HG03460 (cell line): ENCODE data around the gene SLC38A2.
"Not testable (repeated sequence)": the region's sequence is repeated elsewhere in the genome, so short reads cannot be mapped to it uniquely, and the experiment has no call there.

ENCODE experiments used
- ATAC-seq: cut with Tn5 transposase; IDR thresholded peaks from one replicate; pipeline ENCODE4 v1.9.1; 2021; ENCODE audit not compliant: unreplicated experiment

SLC38A2 gene

DNA sequence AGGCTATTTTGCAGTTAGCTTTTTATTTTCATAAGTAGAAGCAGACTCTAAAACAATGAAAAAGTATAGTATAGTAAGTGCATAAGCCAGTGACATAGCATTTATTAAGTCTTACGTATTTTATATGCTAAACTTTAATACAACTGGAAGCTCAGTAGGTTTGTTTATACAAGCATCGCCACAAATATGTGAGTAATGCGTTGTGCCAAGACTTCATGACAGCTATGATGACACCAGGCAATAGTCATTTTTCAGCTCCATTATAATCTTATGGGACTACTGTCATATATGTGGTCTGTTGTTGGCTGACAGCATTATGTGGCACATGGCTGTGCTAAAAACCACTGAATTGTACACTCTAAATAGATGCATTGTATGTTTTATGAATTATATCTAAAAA lies 40.3 kb downstream of the SLC38A2 start:
- no peak for ATAC-seq

DNA sequence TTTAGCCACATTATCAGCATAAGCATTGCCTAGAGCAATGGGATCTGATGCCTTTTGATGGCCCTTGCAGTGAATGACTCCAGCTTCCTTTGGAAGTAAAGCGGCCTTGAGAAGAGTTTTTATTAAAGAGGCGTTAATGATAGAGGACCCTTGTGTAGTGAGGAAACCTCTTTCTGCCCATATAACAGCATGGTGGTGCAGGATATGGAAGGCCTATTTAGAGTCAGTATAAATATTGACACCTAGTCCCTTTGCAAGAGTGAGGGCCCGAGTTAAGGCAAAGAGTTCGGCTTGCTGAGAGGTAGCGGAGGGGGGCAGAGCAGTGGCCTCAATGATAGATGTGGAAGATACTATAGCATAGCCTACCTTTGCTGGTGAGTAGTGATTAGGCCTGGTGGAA lies 47.5 kb downstream of the SLC38A2 start:
- ATAC-seq = not testable (repeated sequence)

DNA sequence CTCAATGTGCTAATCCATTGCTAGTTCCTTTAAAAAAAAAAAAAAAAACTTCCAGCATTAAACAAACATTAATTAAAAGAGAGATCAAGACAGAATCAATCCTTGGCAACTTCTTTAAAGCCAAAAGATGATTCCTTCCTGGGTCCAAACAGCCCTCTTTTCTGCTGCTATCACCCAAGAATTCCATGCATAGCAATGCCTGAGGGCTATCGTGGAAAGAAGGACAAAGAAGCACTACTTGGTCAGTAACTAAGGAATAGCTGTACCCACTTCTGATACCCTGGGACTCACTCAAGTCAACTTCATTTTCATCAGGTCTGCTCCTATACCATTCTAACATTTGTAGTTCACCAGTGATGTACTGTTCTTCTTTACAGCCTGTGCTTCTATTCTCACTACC lies 51.8 kb downstream of the SLC38A2 start:
- ATAC-seq = no peak

DNA sequence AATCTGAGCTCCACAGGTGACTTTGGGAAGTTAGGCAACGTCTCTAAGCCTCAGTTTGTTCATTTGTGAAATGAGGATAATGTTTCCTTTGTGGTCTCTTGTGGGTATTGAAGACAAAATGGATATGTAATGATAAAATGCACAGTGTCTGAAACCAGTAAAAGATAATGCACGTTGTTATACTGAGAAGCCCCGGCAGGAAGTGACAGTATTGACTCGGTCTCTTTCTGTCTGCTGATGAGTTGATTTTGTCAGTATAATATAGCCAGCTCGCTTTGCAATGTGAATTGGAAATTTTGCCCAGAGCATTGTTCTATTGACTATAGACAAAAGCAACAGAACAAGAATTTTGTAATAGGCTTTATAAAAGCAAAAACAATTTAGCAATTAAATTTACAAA lies 54.5 kb downstream of the SLC38A2 start:
- ATAC-seq = no peak
